Measurements from ENCODE around the gene SLC16A4. TPM values are rescaled to one million over a fixed set of nuclear protein-coding genes. Genes with fewer than 3 reads are reported as not detected.
A peak's percentile ranks its signal among the peaks of the same experiment; 100 is the strongest.
"Not testable (repeated sequence)": the region's sequence is repeated elsewhere in the genome, so short reads cannot be mapped to it uniquely, and the experiment has no call there.

SLC16A4 gene
- total RNA-seq: 1 to 10 TPM in 2 of 4 donors, under 1 TPM in 2; 0.21 to 1.6 (median 0.89) TPM

DNA sequence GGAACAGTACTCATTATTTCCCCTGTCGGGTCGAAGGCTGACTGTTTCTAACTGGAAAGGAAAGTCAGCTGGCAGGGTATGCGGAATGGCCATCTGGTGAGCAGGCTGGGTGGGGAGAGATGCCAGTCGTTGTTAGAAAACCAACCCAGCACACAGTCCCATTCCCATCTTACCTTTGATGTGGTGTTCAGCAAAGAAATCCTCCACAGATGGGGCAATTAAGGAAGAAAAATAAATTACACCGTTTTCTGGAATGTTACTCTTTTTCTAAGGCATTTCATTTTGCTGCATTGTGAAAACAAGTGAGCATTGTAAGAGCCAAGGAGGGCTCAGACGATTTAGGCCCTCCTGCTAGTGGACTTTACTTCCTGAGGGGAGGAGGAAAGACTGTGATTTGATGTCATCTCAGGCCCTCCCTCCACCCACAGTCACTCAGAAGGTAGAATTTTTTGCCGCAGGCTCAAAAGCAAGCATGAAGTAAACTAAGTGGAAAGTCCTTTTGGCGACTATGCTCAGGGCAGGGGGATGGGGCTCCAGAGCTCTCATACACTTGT, at the start of gene SLC16A4:
Gene SLC16A4 (minus strand): TSS at position 335 of the 554 bp plus-strand sequence. CDS start 1,703 bp downstream, outside the sequence.
- intact Hi-C loops (cut with DNase I; ENCODE audit: low total_unique reads): no loop called here
- no peak for DNase-seq (ENCODE audit: low spot score in 2 of 2)
- 31 to 38% methylated on average over 8 of the region's 8 CpGs for WGBS, 2 donors
- H3K4me3 ChIP-seq (ENCODE audit: low read depth, poor library complexity, severe bottlenecking): no peak within 1 kb of the TSS
- TF ChIP-seq POLR2A (IDR thresholded peaks at IDR 0.05): no peak
- TF ChIP-seq, protein P1, sequence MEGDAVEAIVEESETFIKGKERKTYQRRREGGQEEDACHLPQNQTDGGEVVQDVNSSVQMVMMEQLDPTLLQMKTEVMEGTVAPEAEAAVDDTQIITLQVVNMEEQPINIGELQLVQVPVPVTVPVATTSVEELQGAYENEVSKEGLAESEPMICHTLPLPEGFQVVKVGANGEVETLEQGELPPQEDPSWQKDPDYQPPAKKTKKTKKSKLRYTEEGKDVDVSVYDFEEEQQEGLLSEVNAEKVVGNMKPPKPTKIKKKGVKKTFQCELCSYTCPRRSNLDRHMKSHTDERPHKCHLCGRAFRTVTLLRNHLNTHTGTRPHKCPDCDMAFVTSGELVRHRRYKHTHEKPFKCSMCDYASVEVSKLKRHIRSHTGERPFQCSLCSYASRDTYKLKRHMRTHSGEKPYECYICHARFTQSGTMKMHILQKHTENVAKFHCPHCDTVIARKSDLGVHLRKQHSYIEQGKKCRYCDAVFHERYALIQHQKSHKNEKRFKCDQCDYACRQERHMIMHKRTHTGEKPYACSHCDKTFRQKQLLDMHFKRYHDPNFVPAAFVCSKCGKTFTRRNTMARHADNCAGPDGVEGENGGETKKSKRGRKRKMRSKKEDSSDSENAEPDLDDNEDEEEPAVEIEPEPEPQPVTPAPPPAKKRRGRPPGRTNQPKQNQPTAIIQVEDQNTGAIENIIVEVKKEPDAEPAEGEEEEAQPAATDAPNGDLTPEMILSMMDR (IDR thresholded peaks at IDR 0.05): no peak

DNA sequence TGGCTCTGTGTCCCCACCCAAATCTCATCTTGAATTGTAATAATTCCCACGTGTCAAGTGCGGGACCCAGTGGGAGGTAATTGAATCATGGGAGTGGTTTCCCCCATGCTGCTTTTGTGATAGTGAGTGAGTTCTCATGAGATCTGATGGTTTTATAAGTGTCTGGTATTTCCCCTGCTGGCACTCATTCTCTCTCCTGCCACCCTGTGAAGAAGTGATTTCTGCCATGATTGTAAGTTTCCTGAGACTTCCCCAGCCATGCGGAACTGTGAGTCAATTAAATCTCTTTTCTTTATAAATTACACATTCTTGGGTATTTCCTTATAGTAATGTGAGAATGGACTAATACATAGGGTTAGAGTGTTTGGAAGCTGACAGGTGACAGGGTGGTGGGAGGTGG, 49.0 kb upstream of the SLC16A4 start:
- H3K4me3 ChIP-seq (ENCODE audit: low read depth, poor library complexity, severe bottlenecking); DNase-seq (ENCODE audit: low spot score in 2 of 2); intact Hi-C loops (cut with DNase I; ENCODE audit: low total_unique reads): not testable (repeated sequence)
- 83 to 87% methylated on average over 3 of the region's 3 CpGs for WGBS, 2 donors

DNA sequence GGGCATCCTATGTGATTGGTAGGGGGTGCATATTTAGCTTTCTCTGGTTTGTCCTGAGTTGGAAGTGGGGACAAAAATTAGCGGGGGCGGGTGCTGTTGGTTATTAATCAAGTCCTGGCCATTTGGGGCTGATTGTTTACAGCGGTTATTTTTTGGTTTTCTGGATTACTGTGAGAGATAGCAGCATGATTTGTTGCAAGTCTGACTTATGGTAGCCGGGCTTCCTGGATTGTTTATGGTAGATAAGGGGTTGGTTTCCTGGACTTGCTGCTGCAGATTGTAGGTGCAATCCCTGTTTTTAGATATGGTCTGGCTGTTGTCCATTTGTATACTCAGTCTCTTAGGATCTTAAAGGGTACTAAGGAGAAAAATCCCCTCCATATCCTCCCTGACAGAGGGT, 48.1 kb upstream of the SLC16A4 start:
- intact Hi-C loops (cut with DNase I; ENCODE audit: low total_unique reads): no loop called here
- 72 to 79% methylated on average over 4 of the region's 4 CpGs for WGBS, 2 donors
- TF ChIP-seq, protein P1 (IDR thresholded peaks at IDR 0.05): no peak
- no peak for TF ChIP-seq POLR2A (IDR thresholded peaks at IDR 0.05)

DNA sequence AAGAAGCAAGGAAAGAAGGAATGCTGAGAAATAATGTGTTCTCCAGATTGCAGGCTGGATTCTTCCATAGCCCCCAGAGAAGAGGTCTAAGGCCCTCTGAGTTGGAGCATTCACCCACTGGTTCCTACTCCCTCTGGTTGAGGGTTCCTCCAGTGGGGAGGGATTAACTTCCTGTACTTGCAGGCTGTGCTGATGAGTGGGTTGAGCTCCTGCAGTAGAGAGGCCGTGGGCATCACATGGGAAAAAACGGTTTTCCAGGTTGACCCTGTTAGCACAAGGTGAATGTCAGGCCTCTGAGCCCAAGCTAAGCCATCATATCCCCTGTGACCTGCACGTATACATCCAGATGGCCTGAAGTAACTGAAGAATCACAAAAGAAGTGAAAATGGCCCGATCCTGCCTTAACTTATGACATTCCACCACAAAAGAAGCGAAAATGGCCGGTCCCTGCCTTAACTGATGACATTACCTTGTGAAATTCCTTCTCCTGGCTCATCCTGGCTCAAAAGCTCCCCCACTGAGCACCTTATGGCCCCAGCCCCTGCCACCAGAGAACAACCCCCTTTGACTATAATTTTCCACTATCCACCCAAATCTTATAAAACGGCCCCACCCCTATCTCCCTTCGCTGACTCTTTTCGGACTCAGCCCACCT, 46.9 kb upstream of the SLC16A4 start:
- DNase-seq (ENCODE audit: low spot score in 2 of 2); intact Hi-C loops (cut with DNase I; ENCODE audit: low total_unique reads); H3K4me3 ChIP-seq (ENCODE audit: low read depth, poor library complexity, severe bottlenecking): not testable (repeated sequence)
- 78 to 89% methylated on average over 9 of the region's 9 CpGs for WGBS, 2 donors

More for the DNA sequence above, 48.1 kb upstream of the SLC16A4 start:
- no peak for DNase-seq (ENCODE audit: low spot score in 2 of 2)
- no peak overlapping the region for H3K4me3 ChIP-seq (ENCODE audit: low read depth, poor library complexity, severe bottlenecking)

DNA sequence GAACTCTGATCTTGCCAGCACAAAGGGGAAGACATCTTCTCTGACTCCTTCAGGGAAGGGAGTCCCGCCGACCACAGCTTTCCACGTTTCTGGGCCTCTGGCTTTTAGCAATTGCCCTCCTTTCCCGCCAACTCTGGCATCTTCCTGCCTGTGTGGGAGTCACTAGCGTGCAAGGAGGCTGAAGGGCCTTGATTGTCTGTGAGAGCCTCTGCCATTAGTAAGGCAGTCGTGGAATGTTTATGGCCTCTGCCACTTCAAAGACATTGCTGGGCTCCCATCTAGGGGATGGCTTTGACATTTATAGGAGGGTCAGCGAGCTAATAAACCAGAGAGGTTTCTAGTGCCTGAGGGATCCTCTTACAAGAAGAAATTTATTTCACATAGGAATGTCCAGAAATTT, 45.8 kb upstream of the SLC16A4 start:
- 68 to 81% methylated on average over 7 of the region's 7 CpGs for WGBS, 2 donors

DNA sequence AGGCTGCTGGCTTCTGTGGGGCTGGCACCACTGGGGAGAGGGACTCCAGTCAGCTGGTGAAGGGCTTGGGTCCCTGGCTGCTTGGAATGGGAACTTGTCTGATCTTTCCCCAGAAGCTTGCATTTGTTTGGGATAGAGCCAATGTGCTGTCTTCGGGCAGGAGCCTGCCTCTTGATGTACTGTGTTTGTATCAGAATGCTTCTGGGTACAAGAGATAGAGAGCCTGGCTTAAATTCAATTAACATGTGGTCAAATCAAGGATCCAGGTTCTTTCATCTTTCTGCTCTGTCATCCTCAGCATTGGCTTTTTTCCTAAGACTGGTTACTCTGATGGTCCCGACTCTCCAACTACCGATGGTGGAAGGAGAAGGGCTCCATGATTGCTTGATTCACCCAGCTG, 44.1 kb upstream of the SLC16A4 start:
- WGBS, 2 donors: 61 to 65% methylated on average over 3 of the region's 3 CpGs
- TF ChIP-seq, protein P1 (IDR thresholded peaks at IDR 0.05): no peak
- no peak for TF ChIP-seq POLR2A (IDR thresholded peaks at IDR 0.05)

More for the DNA sequence above, 45.8 kb upstream of the SLC16A4 start:
- no peak for TF ChIP-seq POLR2A (IDR thresholded peaks at IDR 0.05)
- TF ChIP-seq, protein P1 (IDR thresholded peaks at IDR 0.05): no peak
- intact Hi-C loops (cut with DNase I; ENCODE audit: low total_unique reads): no loop called here
- H3K4me3 ChIP-seq (ENCODE audit: low read depth, poor library complexity, severe bottlenecking): no peak overlapping the region
- no peak for DNase-seq (ENCODE audit: low spot score in 2 of 2)

DNA sequence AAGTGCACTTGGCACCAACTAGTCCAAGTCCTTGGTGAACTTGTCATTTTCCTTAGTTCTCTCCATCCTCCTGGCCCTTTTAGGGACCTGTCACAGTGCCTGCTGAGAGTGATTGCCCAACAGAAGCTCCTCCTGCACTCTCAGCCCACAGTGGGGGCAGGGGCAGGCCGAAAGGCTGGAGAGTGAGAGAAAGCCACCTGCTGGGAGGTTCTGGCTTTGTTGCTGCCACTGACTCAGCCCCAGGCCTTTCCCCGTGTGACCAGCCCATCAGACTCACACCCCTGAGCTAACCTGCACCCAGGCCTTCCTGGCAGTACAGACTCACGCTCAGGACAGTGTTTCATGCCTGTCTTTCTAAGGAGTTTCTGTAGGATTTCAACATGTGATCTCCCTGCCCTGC, 43.0 kb upstream of the SLC16A4 start:
- 33 to 45% methylated on average over 2 of the region's 3 CpGs for WGBS, 2 donors
- TF ChIP-seq POLR2A (IDR thresholded peaks at IDR 0.05): no peak
- TF ChIP-seq, protein P1 (IDR thresholded peaks at IDR 0.05): no peak
- DNase-seq (ENCODE audit: low spot score in 2 of 2): peak in 1 of 2 donors; percentile 31
- intact Hi-C loops (cut with DNase I; ENCODE audit: low total_unique reads): no loop called here
- no peak overlapping the region for H3K4me3 ChIP-seq (ENCODE audit: low read depth, poor library complexity, severe bottlenecking)

More for the DNA sequence above, 44.1 kb upstream of the SLC16A4 start:
- no peak overlapping the region for H3K4me3 ChIP-seq (ENCODE audit: low read depth, poor library complexity, severe bottlenecking)
- no peak for DNase-seq (ENCODE audit: low spot score in 2 of 2)
- intact Hi-C loops (cut with DNase I; ENCODE audit: low total_unique reads): no loop called here

All from lower leg skin (tissue), 4 donors.